Panc1 (cell line): ENCODE measurements around the gene FADS2.

Experiments used
- CTCF ChIP-seq: fragments of 450-650 bp; IDR thresholded peaks from 2 replicates; pipeline ENCODE4 v1.5.1; 2017; ENCODE audit warnings: mild to moderate bottlenecking
- POLR2AphosphoS5 ChIP-seq: IDR thresholded peaks from 2 replicates; pipeline ENCODE4 v1.6.1; 2012; ENCODE audit warnings: mild to moderate bottlenecking, low read depth, low read length, moderate library complexity
- TF ChIP-seq, protein P1 (sequence below), 2 experiments: IDR thresholded peaks; 2 replicates each; pipeline ENCODE4 v1.6.1; 2011 to 2012; ENCODE audit warnings: low read depth in 2 of 2, control low read depth in 1 of 2, low read length in 1 of 2, mild to moderate bottlenecking in 1 of 2, moderate library complexity in 1 of 2; ENCODE audit not compliant: insufficient read depth in 1 of 2

GRCh38 chr11:61802605-61803004 is 25.5 kb upstream of the FADS2 start:
- no peak for TF ChIP-seq CTCF
- TF ChIP-seq, protein P1, sequence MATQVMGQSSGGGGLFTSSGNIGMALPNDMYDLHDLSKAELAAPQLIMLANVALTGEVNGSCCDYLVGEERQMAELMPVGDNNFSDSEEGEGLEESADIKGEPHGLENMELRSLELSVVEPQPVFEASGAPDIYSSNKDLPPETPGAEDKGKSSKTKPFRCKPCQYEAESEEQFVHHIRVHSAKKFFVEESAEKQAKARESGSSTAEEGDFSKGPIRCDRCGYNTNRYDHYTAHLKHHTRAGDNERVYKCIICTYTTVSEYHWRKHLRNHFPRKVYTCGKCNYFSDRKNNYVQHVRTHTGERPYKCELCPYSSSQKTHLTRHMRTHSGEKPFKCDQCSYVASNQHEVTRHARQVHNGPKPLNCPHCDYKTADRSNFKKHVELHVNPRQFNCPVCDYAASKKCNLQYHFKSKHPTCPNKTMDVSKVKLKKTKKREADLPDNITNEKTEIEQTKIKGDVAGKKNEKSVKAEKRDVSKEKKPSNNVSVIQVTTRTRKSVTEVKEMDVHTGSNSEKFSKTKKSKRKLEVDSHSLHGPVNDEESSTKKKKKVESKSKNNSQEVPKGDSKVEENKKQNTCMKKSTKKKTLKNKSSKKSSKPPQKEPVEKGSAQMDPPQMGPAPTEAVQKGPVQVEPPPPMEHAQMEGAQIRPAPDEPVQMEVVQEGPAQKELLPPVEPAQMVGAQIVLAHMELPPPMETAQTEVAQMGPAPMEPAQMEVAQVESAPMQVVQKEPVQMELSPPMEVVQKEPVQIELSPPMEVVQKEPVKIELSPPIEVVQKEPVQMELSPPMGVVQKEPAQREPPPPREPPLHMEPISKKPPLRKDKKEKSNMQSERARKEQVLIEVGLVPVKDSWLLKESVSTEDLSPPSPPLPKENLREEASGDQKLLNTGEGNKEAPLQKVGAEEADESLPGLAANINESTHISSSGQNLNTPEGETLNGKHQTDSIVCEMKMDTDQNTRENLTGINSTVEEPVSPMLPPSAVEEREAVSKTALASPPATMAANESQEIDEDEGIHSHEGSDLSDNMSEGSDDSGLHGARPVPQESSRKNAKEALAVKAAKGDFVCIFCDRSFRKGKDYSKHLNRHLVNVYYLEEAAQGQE (IDR thresholded peaks at IDR 0.05; ENCODE audit: insufficient read depth in 1 of 2, low read depth in 2 of 2, low read length in 1 of 2) = no peak
- TF ChIP-seq POLR2AphosphoS5 = 0 out of 2 replicates have a peak, but pooled peaks have one; percentile 3
